HEK293T (cell line): ENCODE results near the gene LSM4.

Source experiments
- CTCF ChIA-PET: fragments of 350-600 bp; formaldehyde crosslinking; extraction: SDS; loops from one replicate; lab custom pipeline; 2021; ENCODE audit warnings: antibody characterized with exemption, inconsistent platforms; lab: Yijun Ruan, JAX
- POLR2A ChIA-PET: fragments of 350-600 bp; formaldehyde crosslinking; extraction: SDS; loops from one replicate; lab custom pipeline; 2020; ENCODE audit warnings: antibody characterized with exemption, inconsistent platforms; lab: Yijun Ruan, JAX
- DNase-seq: peaks from one replicate; pipeline ENCODE4 v3.0.0; 2012; ENCODE audit warnings: mixed read lengths; ENCODE audit errors: extremely low spot score
- ARNT ChIP-seq: fragments of 450-650 bp; IDR thresholded peaks from 2 replicates; pipeline ENCODE4 v1.6.1; 2017; ENCODE audit warnings: mild to moderate bottlenecking
- BHLHE40 ChIP-seq: fragments of 450-650 bp; IDR thresholded peaks from 2 replicates; pipeline ENCODE4 v1.6.1; 2016; ENCODE audit warnings: mild to moderate bottlenecking, moderate library complexity, borderline replicate concordance
- CTBP1 ChIP-seq: fragments of 450-650 bp; IDR thresholded peaks from 2 replicates; pipeline ENCODE4 v1.6.1; 2016; ENCODE audit warnings: borderline replicate concordance
- ELF4 ChIP-seq: fragments of 450-650 bp; IDR thresholded peaks from 2 replicates; pipeline ENCODE4 v1.6.1; 2017; ENCODE audit warnings: antibody characterized with exemption
- FOXA1 ChIP-seq: fragments of 450-650 bp; IDR thresholded peaks from 2 replicates; pipeline ENCODE4 v1.6.1; 2016; ENCODE audit warnings: mild to moderate bottlenecking
- FOXK2 ChIP-seq: fragments of 450-650 bp; IDR thresholded peaks from 2 replicates; pipeline ENCODE4 v1.6.1; 2016; ENCODE audit warnings: mild to moderate bottlenecking
- FOXM1 ChIP-seq: fragments of 450-650 bp; IDR thresholded peaks from 2 replicates; pipeline ENCODE4 v1.6.1; 2017; ENCODE audit warnings: mild to moderate bottlenecking, borderline replicate concordance
- HDGF ChIP-seq: fragments of 450-650 bp; IDR thresholded peaks from 2 replicates; pipeline ENCODE4 v1.6.1; 2017; ENCODE audit warnings: antibody characterized with exemption, borderline replicate concordance
- L3MBTL2 ChIP-seq: fragments of 450-650 bp; conservative IDR thresholded peaks from 2 replicates; pipeline ENCODE4 v1.6.1; 2016; ENCODE audit warnings: mild to moderate bottlenecking
- LEF1 ChIP-seq: fragments of 450-650 bp; IDR thresholded peaks from 2 replicates; pipeline ENCODE4 v1.6.1; 2017; ENCODE audit warnings: mild to moderate bottlenecking, borderline replicate concordance
- NFRKB ChIP-seq: fragments of 450-650 bp; IDR thresholded peaks from 2 replicates; pipeline ENCODE4 v1.6.1; 2016; ENCODE audit warnings: mild to moderate bottlenecking, moderate library complexity
- PKNOX1 ChIP-seq: fragments of 450-650 bp; IDR thresholded peaks from 2 replicates; pipeline ENCODE4 v1.6.1; 2016
- SP1 ChIP-seq: fragments of 450-650 bp; IDR thresholded peaks from 2 replicates; pipeline ENCODE4 v1.6.1; 2017
- SUZ12 ChIP-seq: fragments of 450-650 bp; IDR thresholded peaks from 2 replicates; pipeline ENCODE4 v1.6.1; 2016; ENCODE audit warnings: mild to moderate bottlenecking
- TARDBP ChIP-seq: fragments of 450-650 bp; IDR thresholded peaks from 2 replicates; pipeline ENCODE4 v1.6.1; 2016
- ZNF384 ChIP-seq: fragments of 450-650 bp; IDR thresholded peaks from 2 replicates; pipeline ENCODE4 v1.6.1; 2016

The LSM4 gene

GRCh38 chr19:18310966-18311365, 11.9 kb downstream of the LSM4 start:
- TF ChIP-seq ZNF384, result no peak
- TF ChIP-seq FOXA1, result no peak
- no peak for TF ChIP-seq FOXK2
- TF ChIP-seq L3MBTL2, result no peak
- TF ChIP-seq CTBP1, result no peak
- TF ChIP-seq LEF1, result no peak
- TF ChIP-seq FOXM1, result no peak
- no peak for TF ChIP-seq ELF4
- no peak for TF ChIP-seq PKNOX1
- no peak for TF ChIP-seq SUZ12
- TF ChIP-seq TARDBP, result no peak
- TF ChIP-seq NFRKB, result no peak
- no peak for TF ChIP-seq SP1
- TF ChIP-seq BHLHE40, result no peak
- TF ChIP-seq HDGF, result no peak
- DNase-seq, result no peak
- ChIA-PET POLR2A (interaction anchor here (2.7 to 21.8 kb wide), 2 partner anchors 11 to 33 kb away, joined by 9 to 491 read pairs; partner anchors contain the start of genes IQCN, JUND and LSM4), CTCF (interaction anchor here (0.5 kb wide), 1 partner anchor 31 kb away, joined by 3 read pairs; no protein-coding TSS in a partner anchor)

GRCh38 chr19:18310118-18310909, 12.6 kb downstream of the LSM4 start:
- TF ChIP-seq SUZ12 (no peak), FOXK2 (no peak), ZNF384 (no peak), L3MBTL2 (no peak), NFRKB (no peak), FOXM1 (no peak), LEF1 (no peak), CTBP1 (no peak), ARNT (no peak)
- CTCF ChIA-PET, result interaction anchor here (0.5 kb wide), 1 partner anchor 31 kb away, joined by 3 read pairs; no protein-coding TSS in a partner anchor
- POLR2A ChIA-PET, result interaction anchor here (2.7 to 21.8 kb wide), 2 partner anchors 12 to 32 kb away, joined by 9 to 491 read pairs; partner anchors contain the start of genes IQCN, JUND and LSM4
- DNase-seq, result no peak

- CTCF ChIA-PET, result no interaction called here
- no peak for DNase-seq
- TF ChIP-seq FOXK2, result no peak
- no peak for TF ChIP-seq ELF4
- no peak for TF ChIP-seq CTBP1
- no peak for TF ChIP-seq NFRKB
- no peak for TF ChIP-seq ARNT
- no peak for TF ChIP-seq FOXM1
- POLR2A ChIA-PET, result interaction anchor here (2.7 to 21.8 kb wide), 2 partner anchors 13 to 31 kb away, joined by 9 to 491 read pairs; partner anchors contain the start of genes IQCN, JUND and LSM4
These were observed 13.3 kb downstream of the LSM4 start for GRCh38 chr19:18309525-18310064.

GRCh38 chr19:18308948-18309325, 13.9 kb downstream of the LSM4 start:
- ChIA-PET CTCF (no interaction called here), POLR2A (interaction anchor here (0.5 to 1.2 kb wide), 3 partner anchors 27 to 889 kb away, joined by 3 to 7 read pairs (median 4); partner anchors contain the start of gene JUND)
- DNase-seq, result no peak
- no peak for TF ChIP-seq FOXA1
- no peak for TF ChIP-seq SP1
- TF ChIP-seq ELF4, result no peak
- TF ChIP-seq CTBP1, result no peak
- TF ChIP-seq PKNOX1, result no peak
- no peak for TF ChIP-seq FOXK2
- no peak for TF ChIP-seq ZNF384
- TF ChIP-seq FOXM1, result no peak
- no peak for TF ChIP-seq NFRKB

- DNase-seq, result no peak
- TF ChIP-seq ARNT (no peak), BHLHE40 (no peak), LEF1 (no peak), ELF4 (no peak), HDGF (no peak), TARDBP (no peak), NFRKB (no peak), FOXA1 (no peak), SP1 (no peak), FOXM1 (no peak), CTBP1 (no peak), SUZ12 (no peak), FOXK2 (no peak), PKNOX1 (no peak)
- ChIA-PET POLR2A (interaction anchor here (0.5 to 1.2 kb wide), 3 partner anchors 27 to 889 kb away, joined by 3 to 7 read pairs (median 4); partner anchors contain the start of gene JUND), CTCF (no interaction called here)
These were observed 14.6 kb downstream of the LSM4 start for GRCh38 chr19:18308051-18308947.
